Calu3 (cell line): ENCODE results near the gene RABGAP1L. TPM values are rescaled to one million over a fixed set of nuclear protein-coding genes. Genes with fewer than 3 reads are reported as not detected.

Experiments used
- BruUV-seq: library from RNA; stranded (reverse); fragments of 400-500 nt; replicated peaks from 2 replicates; lab custom pipeline; 2021; lab: Mats Ljungman, UMichigan
- CTCF ChIA-PET: fragments of 300-600 bp; sonication (Branson Sonifier 250); formaldehyde crosslinking; loops from one replicate; lab custom pipeline; 2022; ENCODE audit warnings: antibody characterized with exemption; lab: Charles Lee
- DNase-seq: peaks from one replicate; pipeline ENCODE4 v3.0.0; 2022
- H3K27ac Mint-ChIP-seq: one replicate; pipeline ENCODE4 v1.8.0; 2022; ENCODE audit warnings: mixed read lengths; ENCODE audit not compliant: unreplicated experiment
- H3K27me3 Mint-ChIP-seq: one replicate; pipeline ENCODE4 v1.8.0; 2022; ENCODE audit warnings: mixed read lengths; ENCODE audit not compliant: unreplicated experiment
- H3K36me3 Mint-ChIP-seq: one replicate; pipeline ENCODE4 v1.8.0; 2022; ENCODE audit warnings: mild to moderate bottlenecking, moderate library complexity, mixed read lengths; ENCODE audit not compliant: insufficient read depth, unreplicated experiment
- H3K4me1 Mint-ChIP-seq: one replicate; pipeline ENCODE4 v1.8.0; 2022; ENCODE audit warnings: mild to moderate bottlenecking, low read depth, mixed read lengths; ENCODE audit not compliant: unreplicated experiment
- H3K4me3 Mint-ChIP-seq: one replicate; pipeline ENCODE4 v1.8.0; 2022; ENCODE audit warnings: mild to moderate bottlenecking, low read depth, moderate library complexity, mixed read lengths; ENCODE audit not compliant: unreplicated experiment
- H3K9me3 Mint-ChIP-seq: one replicate; pipeline ENCODE4 v1.8.0; 2022; ENCODE audit warnings: low read depth, mixed read lengths; ENCODE audit not compliant: unreplicated experiment
- CTCF ChIP-seq: fragments of 200-600 bp; IDR thresholded peaks from one replicate; pipeline ENCODE4 v1.8.0; 2022; ENCODE audit warnings: antibody characterized with exemption; ENCODE audit not compliant: unreplicated experiment
- intact Hi-C: fragments of 100-400 bp; cut with micrococcal nuclease; formaldehyde crosslinking; loops from one replicate; pipeline ENCODE4 v1.10.0; 2022; ENCODE audit not compliant: unreplicated experiment
- total RNA-seq: library from RNA; stranded (reverse); gene quantifications from 2 replicates; pipeline ENCODE4 v1.2.3, GENCODE V29; 2022

The RABGAP1L gene
- total RNA-seq, 1 experiment from 2014 or later, result 135 TPM

DNA sequence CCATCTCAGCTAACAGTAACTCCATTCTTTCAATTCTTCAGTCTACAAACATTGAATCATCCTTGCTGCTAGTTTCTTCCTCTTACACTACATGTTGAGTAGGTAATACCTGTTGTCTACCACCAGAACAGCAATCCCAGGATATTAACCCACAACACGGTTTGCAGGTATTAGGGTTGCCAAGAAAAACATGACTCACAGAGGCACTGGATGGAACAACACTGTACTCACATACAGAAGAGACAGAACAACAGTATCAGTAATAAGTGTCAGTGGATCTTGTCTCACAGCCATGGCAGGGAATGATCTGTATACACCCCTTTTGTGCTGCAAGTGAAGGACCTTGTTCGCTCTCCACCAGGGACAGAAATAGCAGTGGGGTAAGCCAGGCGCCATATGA, 500.5 kb downstream of the RABGAP1L start:
- Mint-ChIP-seq H3K4me1 (peaks cover 38% of the 10 kb centered on the region), H3K36me3 (no peaks in the 10 kb centered on the region)
- CTCF ChIA-PET, result no interaction called here

DNA sequence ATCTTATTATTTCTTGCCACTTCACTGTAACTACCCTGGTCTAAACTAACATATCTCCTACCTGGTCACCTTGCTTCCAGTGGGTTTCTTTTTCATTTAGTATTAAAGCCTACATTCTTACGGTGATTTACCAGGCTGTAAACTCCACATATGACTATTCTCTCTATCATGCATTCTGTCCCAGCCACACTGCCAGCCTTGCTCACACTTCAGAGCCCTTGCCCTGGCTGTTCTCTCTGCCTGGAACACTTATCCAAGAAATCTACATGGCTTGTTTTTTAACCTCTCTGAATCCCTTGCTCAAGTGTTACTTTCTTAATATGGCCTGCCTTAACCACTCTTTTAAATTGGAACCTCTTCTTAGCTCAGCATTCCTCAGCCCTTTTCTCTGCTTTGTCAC, 501.2 kb downstream of the RABGAP1L start:
- Mint-ChIP-seq H3K27ac (peak overlapping the region; percentile 62), H3K27me3 (no peaks in the 10 kb centered on the region), H3K9me3 (peaks cover 2% of the 10 kb centered on the region), H3K36me3 (peaks cover 4% of the 10 kb centered on the region), H3K4me1 (peaks cover 44% of the 10 kb centered on the region), H3K4me3 (no peak overlapping the region)
- no peak for TF ChIP-seq CTCF
- CTCF ChIA-PET, result no interaction called here
- intact Hi-C loops, result no loop called here
- BruUV-seq, result no TSS peak
- DNase-seq, result no peak

More for the DNA sequence above, 500.5 kb downstream of the RABGAP1L start:
- H3K27ac Mint-ChIP-seq, result peak overlapping the region; percentile 62
- H3K27me3 Mint-ChIP-seq, result no peaks in the 10 kb centered on the region
- H3K4me3 Mint-ChIP-seq, result peak overlapping the region; percentile 14
- no TSS peak for BruUV-seq
- DNase-seq, result peak; percentile 65
- TF ChIP-seq CTCF, result no peak
- H3K9me3 Mint-ChIP-seq, result peaks cover 2% of the 10 kb centered on the region
- intact Hi-C loops, result no loop called here

DNA sequence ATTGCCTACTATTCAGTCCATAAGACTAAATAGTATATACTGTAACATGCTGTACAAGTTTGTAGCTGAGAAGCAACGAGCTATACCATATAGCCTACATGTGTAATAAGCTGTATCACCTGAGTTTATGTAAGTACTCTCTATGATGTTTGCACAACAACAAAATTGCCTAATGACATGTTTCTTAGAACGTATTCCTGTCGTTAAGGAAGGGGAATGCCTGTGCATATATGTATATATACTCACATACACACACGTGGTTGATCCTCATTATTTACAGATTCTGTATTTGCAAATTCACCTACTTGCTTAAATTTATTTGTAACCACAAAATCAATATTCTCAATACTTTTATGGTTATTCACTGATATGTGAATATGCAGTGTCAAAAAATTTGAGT, 504.0 kb downstream of the RABGAP1L start:
- CTCF ChIA-PET, result no interaction called here
- no TSS peak for BruUV-seq
- no peak for TF ChIP-seq CTCF

DNA sequence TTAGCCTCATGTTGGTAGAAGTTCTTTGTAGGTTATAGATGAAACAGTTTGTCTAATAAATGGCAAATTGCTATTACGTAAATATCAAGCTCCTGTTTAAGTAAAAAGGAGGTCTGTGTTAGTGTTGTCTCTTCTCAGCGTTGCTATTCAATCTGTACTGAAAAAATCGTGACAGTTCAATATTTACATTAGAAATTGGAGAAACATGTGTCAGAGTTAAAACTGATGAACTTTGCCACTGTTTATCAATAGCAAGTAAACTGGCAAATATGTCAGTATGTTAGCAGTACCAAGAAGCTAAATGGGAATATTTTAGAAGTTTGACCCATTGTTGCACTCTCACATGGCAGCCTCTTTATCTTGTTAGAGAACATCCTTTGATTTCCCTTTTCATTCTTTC, 506.9 kb downstream of the RABGAP1L start:
- H3K27ac Mint-ChIP-seq, result no peak overlapping the region
- H3K36me3 Mint-ChIP-seq, result peaks cover 5% of the 10 kb centered on the region
- no TSS peak for BruUV-seq
- CTCF ChIA-PET, result no interaction called here
- H3K27me3 Mint-ChIP-seq, result no peaks in the 10 kb centered on the region
- intact Hi-C loops, result no loop called here
- H3K9me3 Mint-ChIP-seq, result peaks cover 2% of the 10 kb centered on the region
- TF ChIP-seq CTCF, result no peak
- no peak overlapping the region for H3K4me3 Mint-ChIP-seq
- peaks cover 24% of the 10 kb centered on the region for H3K4me1 Mint-ChIP-seq
- no peak for DNase-seq

More for the DNA sequence above, 504.0 kb downstream of the RABGAP1L start:
- Mint-ChIP-seq H3K4me1 (peaks cover 50% of the 10 kb centered on the region), H3K27me3 (no peaks in the 10 kb centered on the region), H3K4me3 (no peak overlapping the region), H3K36me3 (peaks cover 5% of the 10 kb centered on the region), H3K27ac (no peak overlapping the region), H3K9me3 (peaks cover 2% of the 10 kb centered on the region)
- DNase-seq, result no peak
- intact Hi-C loops, result no loop called here
